GM10847 (cell line): ENCODE data around the gene RBM6.

Experiments
- POLR2A ChIP-seq: IDR thresholded peaks from 2 replicates; pipeline ENCODE4 v1.6.1; 2011; ENCODE audit not compliant: insufficient read length; ENCODE audit errors: extremely low read depth

The RBM6 gene

DNA sequence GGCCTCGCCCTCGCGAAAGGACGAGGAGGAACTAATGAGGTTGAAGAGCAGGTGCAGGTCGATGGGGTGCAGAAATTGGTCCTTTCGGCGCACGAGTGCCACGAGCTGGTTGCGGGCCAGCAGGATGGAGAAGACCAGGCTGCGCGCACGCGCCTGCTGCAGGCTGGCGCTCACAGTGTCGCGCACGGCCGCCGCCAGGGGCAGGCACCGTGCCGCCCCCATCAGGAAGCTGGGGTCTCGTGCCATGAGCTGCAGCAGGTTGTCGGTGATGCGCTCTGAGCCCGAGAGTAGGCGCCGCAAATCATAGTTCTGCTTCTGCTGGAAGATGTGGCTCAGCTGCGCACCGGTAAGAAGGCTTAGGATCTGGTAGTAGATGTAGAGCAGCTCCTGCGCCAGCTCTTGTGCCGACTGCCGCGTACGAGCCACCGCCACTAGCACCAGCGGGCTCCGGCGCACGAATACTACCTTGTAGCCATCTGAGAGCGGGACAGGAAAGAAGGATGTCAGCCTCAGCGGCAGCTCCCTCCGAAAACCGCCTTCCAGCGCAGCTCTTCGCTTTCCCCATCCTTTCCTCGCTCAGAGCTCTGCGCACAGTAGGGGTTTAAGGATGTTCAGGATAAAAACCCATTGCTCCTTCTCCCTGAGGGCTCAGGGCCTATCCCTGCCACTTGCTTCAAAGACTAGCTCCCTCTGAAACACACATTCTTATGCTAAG is 29.4 kb upstream of the RBM6 start:
- TF ChIP-seq POLR2A = no peak

DNA sequence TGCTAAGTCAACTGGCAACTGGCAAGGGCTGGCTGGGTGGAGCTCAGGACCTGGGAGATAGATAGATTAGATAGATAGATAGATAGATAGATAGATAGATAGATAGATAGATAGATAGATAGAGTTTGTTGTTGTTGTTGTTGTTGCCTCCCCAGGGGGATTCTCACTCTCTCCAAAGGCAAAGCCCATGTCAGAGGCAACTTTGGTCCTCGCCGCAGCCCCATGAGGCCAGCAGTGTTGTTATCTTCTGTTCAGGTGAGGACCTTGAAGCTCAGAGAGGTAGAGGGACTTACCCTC is 28.9 kb upstream of the RBM6 start:
- no peak for TF ChIP-seq POLR2A

- no peak for TF ChIP-seq POLR2A
These were observed 28.3 kb upstream of the RBM6 start for GRCh38 chr3:49911611-49912010.

DNA sequence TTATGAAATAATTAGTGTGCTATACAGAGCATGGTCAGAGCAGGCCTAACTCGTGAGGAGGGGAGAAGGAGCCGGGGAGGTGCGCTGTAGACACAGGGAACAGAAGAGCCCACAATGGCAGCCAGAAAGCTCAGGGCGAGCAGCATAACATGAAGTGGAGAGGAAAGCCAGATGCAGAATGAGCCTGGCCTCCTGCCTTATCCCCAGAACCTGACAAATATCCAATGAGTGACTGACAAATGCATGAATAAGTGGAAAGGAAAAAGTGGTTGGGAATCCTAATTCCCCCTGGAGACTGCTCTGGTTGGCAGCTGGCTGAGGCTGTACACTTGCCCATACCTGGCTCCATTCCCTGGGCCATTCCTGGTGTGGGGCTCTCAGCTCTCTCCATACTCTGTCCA is 27.1 kb upstream of the RBM6 start:
- no peak for TF ChIP-seq POLR2A

DNA sequence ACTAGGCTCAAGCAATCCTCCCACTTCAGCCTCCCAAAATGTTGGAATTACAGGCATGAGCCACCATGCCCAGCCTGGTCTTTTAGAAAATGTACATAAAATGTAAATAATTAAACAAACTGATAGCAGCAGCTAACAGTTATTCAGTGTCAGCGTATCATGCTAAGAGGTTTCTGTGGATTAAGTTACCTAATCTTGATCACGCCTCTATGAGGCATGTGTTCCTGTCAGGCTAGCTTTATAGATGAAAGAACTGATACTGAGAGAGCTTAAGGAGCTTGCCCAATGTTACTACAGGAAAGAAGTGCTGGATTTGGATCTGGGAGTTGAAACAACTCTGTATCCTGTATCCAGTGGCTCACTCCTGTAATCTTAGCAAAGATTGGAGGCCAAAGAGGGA is 25.0 kb upstream of the RBM6 start:
- no peak for TF ChIP-seq POLR2A

DNA sequence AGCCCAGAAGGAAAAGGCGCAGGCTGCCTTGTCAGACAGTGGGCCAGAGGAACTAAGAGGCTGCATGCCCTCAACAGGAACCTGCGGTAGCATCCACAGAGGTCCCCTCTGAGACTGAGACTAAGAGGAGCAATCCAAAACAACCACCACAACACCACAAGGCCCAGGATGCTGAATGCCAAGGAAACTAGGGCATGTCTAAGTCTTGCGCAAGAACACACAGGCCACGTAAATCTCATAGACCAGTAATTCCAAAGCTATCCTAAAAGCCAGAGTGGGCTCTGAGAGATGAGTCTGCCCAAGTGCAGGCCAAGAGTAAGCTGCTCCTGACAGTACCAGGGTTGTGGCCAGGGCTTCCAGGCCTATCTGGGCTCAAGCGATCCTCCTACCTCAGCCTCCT is 23.3 kb upstream of the RBM6 start:
- TF ChIP-seq POLR2A = no peak

DNA sequence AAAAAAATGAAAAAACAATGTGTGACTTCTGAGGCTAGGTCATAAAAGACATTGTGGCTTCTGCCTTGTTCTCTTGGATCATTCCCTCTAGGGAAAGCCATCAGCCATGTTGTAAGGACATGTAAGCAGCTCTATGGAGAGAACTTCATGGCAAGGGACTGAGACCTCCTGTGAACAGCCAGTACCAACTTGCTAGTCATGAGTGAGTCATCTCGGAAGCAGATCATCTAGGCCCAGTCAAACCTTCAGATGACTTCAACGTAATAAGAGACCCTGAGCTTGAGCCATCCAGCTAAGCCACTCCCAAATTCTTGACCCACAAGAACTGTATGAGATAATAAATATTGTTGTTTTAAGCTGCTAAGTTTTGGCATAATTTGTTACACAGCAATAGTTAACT is 15.3 kb upstream of the RBM6 start:
- TF ChIP-seq POLR2A = no peak

GRCh38 chr3:49925485-49925884 is 14.5 kb upstream of the RBM6 start:
- no peak for TF ChIP-seq POLR2A

DNA sequence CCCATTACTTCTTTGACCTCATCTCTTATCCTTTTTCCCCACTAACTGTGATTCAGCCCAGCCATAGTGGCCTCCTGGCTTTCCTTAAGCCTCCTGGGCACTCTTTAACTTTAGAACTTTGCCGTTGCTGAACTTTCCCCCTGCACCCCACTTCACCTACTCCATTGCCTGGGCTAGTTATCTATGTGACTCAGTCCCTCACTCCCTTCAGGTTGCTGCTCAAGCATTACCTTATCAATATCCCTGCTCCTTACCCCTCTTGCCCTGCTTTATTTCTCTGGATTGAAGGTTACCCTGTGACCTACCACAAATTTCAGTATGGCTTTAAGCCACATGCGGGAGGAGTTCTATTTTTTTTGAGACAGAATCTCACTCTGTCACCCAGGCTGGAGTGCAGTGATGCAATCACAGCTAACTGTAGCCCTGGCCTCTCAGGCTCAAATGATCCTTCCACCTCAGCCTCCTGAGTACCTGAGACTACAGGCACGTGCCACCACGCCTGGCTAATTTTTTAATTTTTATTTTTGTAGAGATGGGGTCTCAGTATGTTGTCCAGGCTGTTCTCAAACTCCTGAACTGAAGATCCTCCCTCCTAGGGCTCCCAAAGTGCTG is 13.7 kb upstream of the RBM6 start:
- TF ChIP-seq POLR2A = no peak

- no peak for TF ChIP-seq POLR2A
These were observed 12.2 kb upstream of the RBM6 start for GRCh38 chr3:49927798-49928197.

GRCh38 chr3:49928481-49929017 is 11.4 kb upstream of the RBM6 start:
- no peak for TF ChIP-seq POLR2A

- TF ChIP-seq POLR2A = peak; percentile 34
These were observed 10.4 kb upstream of the RBM6 start, which contains the start of gene MON1A for GRCh38 chr3:49929291-49930167. Gene MON1A (minus strand): TSS chr3:49929811. CDS start chr3:49913346, 16,465 bp downstream.

DNA sequence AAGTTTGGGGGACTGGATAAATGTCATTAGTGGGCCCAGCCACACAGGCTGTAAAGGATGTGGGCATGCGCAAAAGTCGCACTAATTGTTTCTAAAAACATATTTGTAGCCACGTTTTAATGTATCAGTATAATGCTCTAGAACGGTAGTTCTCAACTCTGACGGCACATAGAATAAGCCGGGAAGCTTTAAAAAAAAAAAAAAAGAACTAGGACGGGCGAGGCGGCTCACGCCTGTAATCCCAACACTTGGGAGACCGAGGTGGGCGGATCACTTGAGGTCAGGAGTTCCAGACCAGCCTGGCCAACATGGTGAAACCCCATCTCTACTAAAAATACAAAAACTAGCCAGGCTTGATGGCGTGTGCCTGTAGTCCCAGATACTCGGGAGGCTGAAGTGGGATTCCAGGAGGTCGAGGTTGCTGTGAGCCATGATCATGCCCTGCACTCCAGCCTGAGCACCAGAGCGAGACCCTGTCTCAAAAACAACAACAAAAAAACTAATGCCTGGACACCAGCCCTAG is 9.7 kb upstream of the RBM6 start:
- TF ChIP-seq POLR2A = no peak

- no peak for TF ChIP-seq POLR2A
These were observed 9.0 kb upstream of the RBM6 start for GRCh38 chr3:49930922-49931321.

GRCh38 chr3:49937090-49937489 is 2.9 kb upstream of the RBM6 start:
- no peak for TF ChIP-seq POLR2A
